ENCODE results near the gene CCNY.

CCNY gene

DNA sequence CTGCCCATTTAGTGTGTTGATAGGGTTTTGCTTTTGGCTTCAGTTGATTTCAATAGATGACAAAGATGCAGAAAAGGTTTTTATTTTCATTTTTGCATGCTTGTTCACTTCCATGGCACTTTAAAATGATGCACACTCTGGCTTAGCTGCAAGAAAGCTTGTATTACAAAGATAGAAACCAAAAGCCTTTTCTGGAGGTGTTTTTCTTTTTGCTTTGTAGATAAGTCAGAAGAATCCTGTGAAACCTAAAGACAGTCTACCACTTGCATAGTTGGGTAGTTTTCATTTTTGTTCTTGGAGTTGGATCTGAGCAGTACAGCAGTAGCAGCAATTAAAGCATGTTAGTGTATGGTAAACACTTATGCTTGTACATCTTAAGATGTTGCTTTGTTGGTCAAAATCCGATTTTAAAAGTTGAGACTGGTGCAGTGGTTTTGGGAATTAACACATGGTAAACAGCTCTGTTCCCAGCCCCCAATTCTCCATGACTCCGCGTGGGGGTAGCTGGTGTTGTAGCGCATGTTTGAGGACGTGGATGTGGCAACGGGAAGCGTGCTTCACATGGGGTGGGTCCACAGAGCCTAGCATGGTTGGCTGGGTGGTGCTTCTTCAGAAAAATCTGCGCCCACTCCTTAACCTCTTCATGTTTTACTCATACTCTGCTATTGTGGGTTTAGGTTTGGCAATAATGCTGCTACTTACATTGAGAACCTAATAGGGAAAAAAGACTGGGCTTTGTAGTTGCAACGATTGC, 19.8 kb downstream of the CCNY start:
- no peak overlapping the region for H3K4me3 ChIP-seq (ENCODE audit: insufficient read length, low read depth)
- no peak for TF ChIP-seq ZNF274 (IDR thresholded peaks at IDR 0.05; ENCODE audit: low read depth, low read length)
- no peak for TF ChIP-seq YY1 (IDR thresholded peaks at IDR 0.05; ENCODE audit: insufficient read depth, insufficient read length)
- TF ChIP-seq SUZ12 (IDR thresholded peaks at IDR 0.05; ENCODE audit: extremely low read depth, insufficient read depth, insufficient read length), result no peak
- no peak overlapping the region for H3K9ac ChIP-seq (ENCODE audit: insufficient read length, low read depth)
- DNase-seq (ENCODE audit: low read depth, low spot score), result no peak
- H3K4me1 ChIP-seq (ENCODE audit: insufficient read depth, insufficient read length), result no peaks in the 10 kb centered on the region
- H3K27me3 ChIP-seq (ENCODE audit: insufficient read depth, insufficient read length), result no peaks in the 10 kb centered on the region
- H3K9me3 ChIP-seq (ENCODE audit: insufficient read depth, low read length), result no peaks in the 10 kb centered on the region
- H3K36me3 ChIP-seq (ENCODE audit: insufficient read depth, insufficient read length, low read length), result no peaks in the 10 kb centered on the region

DNA sequence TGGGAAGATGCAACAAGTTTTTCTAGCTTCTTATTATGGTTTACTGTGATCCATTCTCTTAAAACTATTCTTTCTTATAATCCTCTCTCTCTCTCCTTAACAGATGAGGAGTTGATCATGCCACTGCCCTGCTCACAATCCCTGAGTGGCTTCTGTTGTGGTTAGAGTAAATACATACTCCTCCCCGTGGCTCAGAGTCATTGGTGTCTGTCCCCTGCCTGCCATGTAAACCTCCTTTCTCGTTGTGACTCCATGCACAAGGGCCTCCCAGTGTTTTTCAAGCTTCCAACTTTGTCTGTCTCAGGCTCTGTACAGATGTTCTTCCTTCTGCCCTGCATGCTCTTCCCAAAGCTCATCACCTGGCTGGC, 20.4 kb downstream of the CCNY start:
- Histone ChIP-seq H3K9ac (ENCODE audit: insufficient read length, low read depth) (no peak overlapping the region), H3K4me1 (ENCODE audit: insufficient read depth, insufficient read length) (no peaks in the 10 kb centered on the region), H3K36me3 (ENCODE audit: insufficient read depth, insufficient read length, low read length) (no peaks in the 10 kb centered on the region), H3K9me3 (ENCODE audit: insufficient read depth, low read length) (no peaks in the 10 kb centered on the region), H3K27me3 (ENCODE audit: insufficient read depth, insufficient read length) (no peaks in the 10 kb centered on the region), H3K4me3 (ENCODE audit: insufficient read length, low read depth) (no peak overlapping the region)
- no peak for TF ChIP-seq SUZ12 (IDR thresholded peaks at IDR 0.05; ENCODE audit: extremely low read depth, insufficient read depth, insufficient read length)
- TF ChIP-seq YY1 (IDR thresholded peaks at IDR 0.05; ENCODE audit: insufficient read depth, insufficient read length), result no peak
- TF ChIP-seq ZNF274 (IDR thresholded peaks at IDR 0.05; ENCODE audit: low read depth, low read length), result no peak
- no peak for DNase-seq (ENCODE audit: low read depth, low spot score)

DNA sequence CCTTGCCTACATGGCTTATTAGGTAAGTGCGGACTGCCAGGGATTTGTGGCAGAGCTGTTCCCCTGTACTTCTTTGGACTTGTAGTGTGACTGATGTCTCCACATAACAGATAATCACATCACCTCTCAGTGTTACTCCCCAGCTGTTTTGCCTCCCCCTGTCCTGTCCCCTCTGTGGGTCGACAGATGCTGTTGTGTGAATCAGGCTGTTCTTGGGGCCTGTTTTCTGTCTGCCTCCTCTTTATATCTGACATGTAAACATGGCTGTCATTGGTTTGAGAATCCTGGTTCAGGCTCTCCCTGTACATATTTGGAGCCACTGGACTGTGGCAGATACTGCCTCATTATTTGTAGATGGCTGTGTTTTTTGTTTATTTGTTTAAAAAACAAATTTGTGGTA, 22.7 kb downstream of the CCNY start:
- no peaks in the 10 kb centered on the region for H3K4me1 ChIP-seq (ENCODE audit: insufficient read depth, insufficient read length)
- no peak overlapping the region for H3K4me3 ChIP-seq (ENCODE audit: insufficient read length, low read depth)
- TF ChIP-seq SUZ12 (IDR thresholded peaks at IDR 0.05; ENCODE audit: extremely low read depth, insufficient read depth, insufficient read length), result no peak
- no peak for TF ChIP-seq ZNF274 (IDR thresholded peaks at IDR 0.05; ENCODE audit: low read depth, low read length)
- no peak for TF ChIP-seq YY1 (IDR thresholded peaks at IDR 0.05; ENCODE audit: insufficient read depth, insufficient read length)
- no peaks in the 10 kb centered on the region for H3K27me3 ChIP-seq (ENCODE audit: insufficient read depth, insufficient read length)
- H3K9me3 ChIP-seq (ENCODE audit: insufficient read depth, low read length), result peaks cover 7% of the 10 kb centered on the region; the same call in 1 of the 2 replicates
- DNase-seq (ENCODE audit: low read depth, low spot score), result no peak
- no peaks in the 10 kb centered on the region for H3K36me3 ChIP-seq (ENCODE audit: insufficient read depth, insufficient read length, low read length)
- H3K9ac ChIP-seq (ENCODE audit: insufficient read length, low read depth), result no peak overlapping the region

DNA sequence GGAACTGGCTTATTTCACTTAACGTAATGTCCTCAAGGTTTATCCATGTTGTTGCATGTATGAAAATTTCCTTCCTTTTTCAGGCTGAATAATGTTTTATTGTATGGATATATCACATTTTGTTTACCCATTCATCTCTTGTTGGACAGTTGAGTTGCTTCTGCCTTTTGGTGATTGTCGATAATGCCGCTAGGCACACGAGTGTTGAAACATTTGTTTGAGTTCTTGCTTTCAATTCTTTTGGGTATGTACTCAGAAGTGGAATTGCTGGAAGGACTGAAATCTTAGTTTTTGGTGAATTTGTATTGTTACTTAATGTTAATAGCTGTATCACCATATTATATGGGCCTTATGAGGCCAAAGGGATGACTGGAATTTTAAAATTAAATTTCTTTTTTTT, 23.6 kb downstream of the CCNY start:
- no peaks in the 10 kb centered on the region for H3K4me1 ChIP-seq (ENCODE audit: insufficient read depth, insufficient read length)
- DNase-seq (ENCODE audit: low read depth, low spot score), result no peak
- TF ChIP-seq ZNF274 (IDR thresholded peaks at IDR 0.05; ENCODE audit: low read depth, low read length) (no peak), YY1 (IDR thresholded peaks at IDR 0.05; ENCODE audit: insufficient read depth, insufficient read length) (no peak), SUZ12 (IDR thresholded peaks at IDR 0.05; ENCODE audit: extremely low read depth, insufficient read depth, insufficient read length) (no peak)
- H3K27me3 ChIP-seq (ENCODE audit: insufficient read depth, insufficient read length), result no peaks in the 10 kb centered on the region
- peaks cover 7% of the 10 kb centered on the region; the same call in 1 of the 2 replicates for H3K9me3 ChIP-seq (ENCODE audit: insufficient read depth, low read length)
- H3K9ac ChIP-seq (ENCODE audit: insufficient read length, low read depth), result no peak overlapping the region
- H3K4me3 ChIP-seq (ENCODE audit: insufficient read length, low read depth), result no peak overlapping the region
- no peaks in the 10 kb centered on the region for H3K36me3 ChIP-seq (ENCODE audit: insufficient read depth, insufficient read length, low read length)

DNA sequence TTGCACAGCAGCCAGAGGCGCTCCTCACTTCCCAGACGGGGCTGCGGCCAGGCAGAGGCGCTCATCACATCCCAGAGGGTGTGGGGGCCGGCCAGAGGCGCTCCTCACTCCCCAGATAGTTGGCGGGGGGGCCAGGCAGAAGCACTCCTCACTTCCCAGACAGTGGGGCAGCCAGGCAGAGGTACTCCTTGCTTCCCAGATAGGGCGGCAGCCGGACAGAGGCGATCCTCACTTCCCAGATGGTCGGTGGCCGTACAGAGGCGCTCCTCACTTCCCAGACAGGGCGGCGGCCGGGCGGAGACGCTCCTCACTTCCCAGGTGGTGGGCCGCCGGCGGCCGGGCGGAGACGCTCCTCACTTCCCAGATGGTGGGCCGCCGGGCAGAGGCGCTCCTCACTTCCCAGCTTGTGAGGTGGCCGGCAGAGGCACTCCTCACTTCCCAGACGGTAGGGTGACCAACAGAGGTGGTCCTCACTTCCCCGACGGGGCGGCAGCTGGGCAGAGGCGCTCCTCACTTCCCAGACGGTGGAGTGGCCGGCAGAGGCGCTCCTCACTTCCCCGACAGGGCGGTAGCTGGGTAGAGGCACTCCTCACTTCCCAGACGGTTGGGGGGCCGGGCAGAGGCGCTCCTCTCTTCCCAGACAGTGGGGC, 26.5 kb downstream of the CCNY start:
- H3K4me3 ChIP-seq (ENCODE audit: insufficient read length, low read depth), result no peak overlapping the region
- peaks cover 7% of the 10 kb centered on the region; the same call in 1 of the 2 replicates for H3K9me3 ChIP-seq (ENCODE audit: insufficient read depth, low read length)
- H3K9ac ChIP-seq (ENCODE audit: insufficient read length, low read depth), result no peak overlapping the region
- DNase-seq (ENCODE audit: low read depth, low spot score), result no peak
- TF ChIP-seq YY1 (IDR thresholded peaks at IDR 0.05; ENCODE audit: insufficient read depth, insufficient read length), result no peak
- TF ChIP-seq SUZ12 (IDR thresholded peaks at IDR 0.05; ENCODE audit: extremely low read depth, insufficient read depth, insufficient read length), result no peak
- no peak for TF ChIP-seq ZNF274 (IDR thresholded peaks at IDR 0.05; ENCODE audit: low read depth, low read length)
- no peaks in the 10 kb centered on the region for H3K27me3 ChIP-seq (ENCODE audit: insufficient read depth, insufficient read length)
- H3K36me3 ChIP-seq (ENCODE audit: insufficient read depth, insufficient read length, low read length), result no peaks in the 10 kb centered on the region
- H3K4me1 ChIP-seq (ENCODE audit: insufficient read depth, insufficient read length), result peaks cover 4% of the 10 kb centered on the region

DNA sequence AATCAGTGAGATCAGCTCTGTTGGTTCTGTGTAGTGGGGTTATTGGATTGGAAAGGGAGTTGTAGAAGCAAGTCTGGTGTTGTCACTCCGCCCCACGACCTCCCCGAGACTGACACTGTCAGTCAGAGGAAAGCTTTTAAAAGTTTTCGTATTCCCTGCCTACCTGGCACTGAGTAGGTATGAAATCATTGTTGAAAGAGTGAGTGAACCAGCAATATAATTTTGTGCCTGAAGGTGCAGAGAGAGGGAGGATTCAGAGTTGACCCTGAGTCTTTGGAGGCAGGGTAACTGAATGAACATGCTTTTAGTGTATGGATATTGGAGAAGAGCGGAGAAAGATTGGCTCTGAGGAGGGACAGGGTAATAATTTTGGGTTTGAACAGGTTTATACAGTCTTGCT, 27.3 kb downstream of the CCNY start:
- TF ChIP-seq ZNF274 (IDR thresholded peaks at IDR 0.05; ENCODE audit: low read depth, low read length) (no peak), YY1 (IDR thresholded peaks at IDR 0.05; ENCODE audit: insufficient read depth, insufficient read length) (no peak), SUZ12 (IDR thresholded peaks at IDR 0.05; ENCODE audit: extremely low read depth, insufficient read depth, insufficient read length) (no peak)
- Histone ChIP-seq H3K4me3 (ENCODE audit: insufficient read length, low read depth) (no peak overlapping the region), H3K36me3 (ENCODE audit: insufficient read depth, insufficient read length, low read length) (no peaks in the 10 kb centered on the region), H3K4me1 (ENCODE audit: insufficient read depth, insufficient read length) (peaks cover 4% of the 10 kb centered on the region), H3K9ac (ENCODE audit: insufficient read length, low read depth) (no peak overlapping the region), H3K9me3 (ENCODE audit: insufficient read depth, low read length) (peaks cover 7% of the 10 kb centered on the region; the same call in 1 of the 2 replicates), H3K27me3 (ENCODE audit: insufficient read depth, insufficient read length) (no peaks in the 10 kb centered on the region)
- DNase-seq (ENCODE audit: low read depth, low spot score), result no peak

DNA sequence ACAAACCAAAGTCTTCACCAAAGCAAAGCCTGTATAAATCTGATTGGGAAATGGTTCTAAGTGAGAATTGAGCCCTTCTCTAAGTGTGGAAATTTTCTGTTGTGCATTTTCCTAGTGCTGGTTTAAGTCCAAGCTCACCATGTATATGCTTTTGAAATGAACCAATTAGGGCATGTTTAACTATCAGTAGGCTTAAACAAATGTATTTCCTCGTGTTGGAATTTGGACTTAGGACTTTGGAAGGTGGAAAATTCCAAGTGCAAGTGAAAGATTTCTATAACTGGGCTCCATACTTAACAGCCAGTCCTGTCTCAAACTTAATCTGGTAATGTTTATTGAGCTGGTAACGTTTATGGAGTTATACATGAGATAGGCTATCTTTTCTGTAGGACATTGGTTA, 28.5 kb downstream of the CCNY start:
- Histone ChIP-seq H3K27me3 (ENCODE audit: insufficient read depth, insufficient read length) (no peaks in the 10 kb centered on the region), H3K4me3 (ENCODE audit: insufficient read length, low read depth) (no peak overlapping the region), H3K9me3 (ENCODE audit: insufficient read depth, low read length) (peaks cover 7% of the 10 kb centered on the region; the same call in 1 of the 2 replicates), H3K9ac (ENCODE audit: insufficient read length, low read depth) (no peak overlapping the region), H3K36me3 (ENCODE audit: insufficient read depth, insufficient read length, low read length) (no peaks in the 10 kb centered on the region), H3K4me1 (ENCODE audit: insufficient read depth, insufficient read length) (peaks cover 4% of the 10 kb centered on the region)
- DNase-seq (ENCODE audit: low read depth, low spot score), result no peak
- TF ChIP-seq ZNF274 (IDR thresholded peaks at IDR 0.05; ENCODE audit: low read depth, low read length), result no peak
- no peak for TF ChIP-seq SUZ12 (IDR thresholded peaks at IDR 0.05; ENCODE audit: extremely low read depth, insufficient read depth, insufficient read length)
- no peak for TF ChIP-seq YY1 (IDR thresholded peaks at IDR 0.05; ENCODE audit: insufficient read depth, insufficient read length)
